GM19455 (cell line): ENCODE results near the gene FAM53B.

ENCODE experiments used
- ATAC-seq: cut with Tn5 transposase; IDR thresholded peaks from one replicate; pipeline ENCODE4 v1.9.1; 2021; ENCODE audit not compliant: unreplicated experiment

FAM53B gene

DNA sequence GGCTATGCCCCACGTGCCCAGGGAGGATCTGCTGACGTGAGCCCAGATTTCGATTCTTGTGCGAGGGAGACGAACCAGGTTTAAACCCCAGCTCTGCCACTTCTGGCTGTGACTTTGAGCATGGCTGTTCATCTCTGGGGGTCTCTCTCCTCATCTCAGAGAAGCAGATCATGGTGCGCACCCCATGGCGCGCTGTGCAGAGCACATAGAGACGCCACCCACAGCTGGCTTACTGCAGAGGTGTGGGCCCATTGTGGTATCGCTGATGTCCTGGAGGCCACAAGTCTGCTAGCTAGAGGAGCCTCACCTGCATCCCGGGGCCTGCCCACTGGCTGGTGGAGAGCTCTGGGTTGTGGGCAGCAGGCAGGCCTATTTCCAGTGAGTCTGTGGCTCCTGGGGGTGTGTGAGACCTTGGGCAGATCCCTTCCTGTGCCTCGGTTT is 142.0 kb downstream of the FAM53B start:
- no peak for ATAC-seq

DNA sequence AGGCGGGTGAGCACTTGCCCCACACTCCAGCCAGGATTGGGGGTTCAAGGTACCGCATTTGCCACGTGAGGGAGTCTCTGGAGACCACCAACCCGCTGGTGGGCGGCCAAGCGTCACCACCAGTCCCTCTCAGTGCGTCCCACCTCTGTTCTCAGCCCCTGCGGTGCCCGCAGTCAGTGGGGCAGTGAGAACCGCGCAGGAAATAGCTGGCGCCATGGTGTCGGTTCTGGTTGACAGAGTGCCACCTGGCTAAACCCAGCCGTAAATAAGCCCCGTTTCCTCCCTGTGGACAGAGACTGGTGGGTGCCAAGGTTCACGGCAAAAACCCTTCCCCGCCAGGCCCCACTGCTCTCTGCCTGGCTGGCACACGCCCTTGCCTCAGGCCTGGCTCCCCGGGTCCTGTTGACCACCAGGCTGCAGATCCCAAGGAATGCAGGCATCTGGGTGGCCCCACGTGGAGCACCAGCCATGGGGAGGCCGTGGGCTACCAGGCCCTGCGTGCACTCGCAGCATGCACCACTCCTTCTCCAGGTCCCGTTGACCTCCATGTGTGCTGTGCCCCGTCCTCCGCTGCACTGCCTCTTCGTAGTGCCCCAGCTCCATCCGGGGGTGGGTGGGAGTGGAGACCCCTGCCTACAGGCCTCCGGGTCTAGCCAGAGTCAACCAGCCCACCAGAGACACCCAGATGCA is 142.6 kb downstream of the FAM53B start:
- no peak for ATAC-seq

DNA sequence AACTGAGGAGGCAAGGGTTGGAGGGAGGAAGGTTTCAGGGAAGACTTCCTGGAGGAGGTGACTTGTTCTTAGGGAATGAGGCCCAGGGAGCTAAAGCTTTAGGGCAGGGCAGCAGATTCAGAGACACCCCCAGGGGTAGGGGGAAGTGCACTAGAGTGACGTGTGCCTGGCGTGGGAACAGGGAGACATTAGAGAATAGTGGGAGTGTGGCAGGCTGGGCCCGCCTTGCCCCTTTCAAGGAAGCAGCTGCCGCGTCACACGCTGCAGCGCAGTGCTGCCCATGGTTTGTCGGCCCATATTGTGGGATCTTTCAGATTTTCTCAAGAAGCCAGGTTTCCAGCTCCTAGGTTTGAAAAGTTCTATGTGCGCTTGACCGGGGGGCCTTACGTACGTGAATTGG is 143.2 kb downstream of the FAM53B start:
- no peak for ATAC-seq

DNA sequence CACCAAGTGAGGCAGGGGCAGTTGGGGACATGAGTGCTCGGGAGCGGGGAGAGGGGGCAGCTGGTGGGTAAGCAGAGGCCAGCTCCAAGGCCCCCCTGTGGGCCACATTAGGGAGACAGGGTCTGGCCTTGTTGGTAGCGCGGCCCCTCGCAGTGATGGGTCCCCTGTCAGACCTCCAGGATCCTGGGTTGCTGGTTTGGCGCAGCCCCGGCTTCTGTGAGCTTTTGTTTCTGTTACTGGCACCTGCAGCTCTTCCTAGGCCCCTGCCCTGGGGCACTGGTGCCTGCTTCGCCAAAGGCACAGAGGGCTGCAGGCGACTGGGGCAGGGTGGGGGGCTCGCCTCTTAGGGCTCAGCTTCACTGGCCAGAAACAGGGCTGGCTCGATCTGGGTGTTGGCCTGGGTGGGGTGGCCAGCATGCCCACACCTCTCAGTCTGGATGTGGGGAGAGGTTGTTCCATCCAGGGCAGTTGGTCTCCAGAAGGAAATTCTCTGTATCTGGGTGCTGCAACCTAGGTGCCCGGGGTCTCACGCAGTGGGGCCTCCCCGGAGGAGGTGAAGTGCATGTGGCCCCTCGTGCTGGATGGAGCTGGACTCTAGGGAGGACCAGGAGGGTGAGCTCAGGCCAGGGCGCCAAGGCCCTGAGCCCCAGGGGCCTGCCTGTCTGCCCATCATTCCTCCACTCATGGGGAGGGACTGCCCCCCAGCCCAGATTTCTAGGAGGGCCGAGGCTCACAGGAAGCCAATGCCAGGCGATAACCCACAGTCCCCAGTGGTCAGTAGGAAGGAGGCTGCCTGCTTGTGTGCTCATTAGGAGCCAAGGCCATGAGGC is 143.9 kb downstream of the FAM53B start:
- no peak for ATAC-seq

DNA sequence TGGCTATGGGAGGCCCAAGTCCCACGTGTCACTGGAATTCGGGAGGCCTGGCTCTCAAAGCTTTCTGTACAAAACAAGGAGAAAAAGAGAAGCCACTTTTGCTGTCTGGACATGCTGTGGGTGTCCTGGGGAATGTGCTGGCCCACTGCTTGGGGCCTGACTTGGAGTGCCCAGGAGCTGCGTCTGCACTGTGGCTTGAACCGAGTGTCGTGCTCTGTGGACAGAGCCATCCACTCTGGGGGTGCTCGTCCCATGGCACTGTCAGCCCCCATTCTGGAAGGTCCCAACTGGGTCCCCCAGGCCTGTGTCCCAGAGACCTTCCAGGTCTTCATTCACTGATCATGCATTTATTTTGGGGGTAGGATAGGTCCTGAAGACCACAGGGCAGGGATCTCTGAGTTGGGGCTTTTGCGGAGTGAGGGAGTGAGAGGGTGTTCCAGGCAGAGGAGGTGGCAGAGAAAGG is 144.6 kb downstream of the FAM53B start:
- ATAC-seq: no peak

DNA sequence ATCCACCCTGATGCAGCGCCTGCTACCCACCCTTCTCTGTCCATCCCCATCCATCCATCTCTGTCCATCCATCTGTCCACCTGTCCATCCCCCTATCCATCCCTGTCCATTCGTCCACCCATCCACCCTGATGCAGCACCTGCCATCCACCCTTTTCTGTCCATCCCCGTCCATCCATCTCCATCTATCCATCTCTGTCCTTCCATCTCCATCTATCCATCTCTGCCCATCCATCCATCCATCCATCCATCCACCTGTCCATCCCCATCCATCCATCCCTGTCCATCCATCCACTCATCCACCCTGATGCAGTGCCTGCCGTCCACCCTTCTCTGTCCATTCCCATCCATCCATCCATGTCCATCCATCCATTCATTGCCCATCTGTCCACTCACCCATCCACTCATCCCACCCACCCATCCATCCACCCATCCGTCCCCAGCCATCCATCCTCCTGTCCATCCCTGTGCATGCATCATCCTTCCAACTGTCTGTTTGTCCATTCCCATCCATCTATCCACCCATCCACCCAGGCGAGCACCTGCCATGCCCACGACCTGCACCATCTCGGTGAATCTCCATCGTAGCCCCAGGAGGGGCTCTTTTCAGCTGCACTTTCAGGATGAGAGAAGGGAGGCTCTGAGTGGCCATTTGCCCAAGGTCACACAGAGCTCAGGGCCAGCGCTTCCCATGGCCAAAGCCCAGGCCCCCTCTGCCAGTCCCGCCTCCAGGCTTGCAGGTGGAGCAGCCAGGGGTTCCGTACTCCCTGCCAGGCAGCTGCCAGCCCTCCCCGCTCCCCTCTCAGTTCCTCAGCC is 145.2 kb downstream of the FAM53B start:
- ATAC-seq: no peak

DNA sequence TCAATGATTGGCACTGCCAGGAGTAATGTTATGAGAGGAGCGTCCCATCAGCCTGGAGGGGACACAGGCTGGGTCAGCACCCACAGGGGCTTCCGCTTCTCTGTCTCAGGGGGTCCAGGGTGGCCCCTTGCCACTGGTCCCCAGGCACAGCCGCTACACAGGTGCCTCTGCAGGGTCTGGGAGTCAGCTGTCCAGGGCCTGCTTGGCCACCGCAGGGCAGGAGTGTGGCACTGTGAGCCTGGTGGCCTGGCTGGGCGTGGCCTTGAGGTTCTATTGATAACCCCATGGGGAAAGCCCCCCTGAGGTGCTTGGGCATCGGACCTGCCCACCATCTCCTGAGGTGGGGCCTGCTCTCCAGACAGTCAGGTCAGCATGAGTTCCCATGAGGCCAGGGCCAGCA is 146.0 kb downstream of the FAM53B start:
- ATAC-seq: no peak

DNA sequence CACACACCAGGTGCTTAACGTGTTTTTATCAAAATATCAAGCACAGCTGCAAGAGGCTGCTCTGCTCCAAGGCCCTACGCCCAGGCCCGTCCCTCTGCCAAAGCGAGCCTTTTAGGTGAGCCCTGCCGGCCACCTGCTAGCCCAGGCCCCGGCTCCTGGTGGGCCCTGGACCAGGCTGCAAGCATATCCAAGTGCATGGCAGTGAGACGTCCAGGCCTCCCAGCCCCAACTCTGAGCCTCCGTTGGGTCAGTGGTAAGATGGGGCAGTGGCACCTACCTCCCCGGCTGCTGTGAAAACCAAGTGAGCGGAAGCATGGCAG is 146.4 kb downstream of the FAM53B start:
- no peak for ATAC-seq

DNA sequence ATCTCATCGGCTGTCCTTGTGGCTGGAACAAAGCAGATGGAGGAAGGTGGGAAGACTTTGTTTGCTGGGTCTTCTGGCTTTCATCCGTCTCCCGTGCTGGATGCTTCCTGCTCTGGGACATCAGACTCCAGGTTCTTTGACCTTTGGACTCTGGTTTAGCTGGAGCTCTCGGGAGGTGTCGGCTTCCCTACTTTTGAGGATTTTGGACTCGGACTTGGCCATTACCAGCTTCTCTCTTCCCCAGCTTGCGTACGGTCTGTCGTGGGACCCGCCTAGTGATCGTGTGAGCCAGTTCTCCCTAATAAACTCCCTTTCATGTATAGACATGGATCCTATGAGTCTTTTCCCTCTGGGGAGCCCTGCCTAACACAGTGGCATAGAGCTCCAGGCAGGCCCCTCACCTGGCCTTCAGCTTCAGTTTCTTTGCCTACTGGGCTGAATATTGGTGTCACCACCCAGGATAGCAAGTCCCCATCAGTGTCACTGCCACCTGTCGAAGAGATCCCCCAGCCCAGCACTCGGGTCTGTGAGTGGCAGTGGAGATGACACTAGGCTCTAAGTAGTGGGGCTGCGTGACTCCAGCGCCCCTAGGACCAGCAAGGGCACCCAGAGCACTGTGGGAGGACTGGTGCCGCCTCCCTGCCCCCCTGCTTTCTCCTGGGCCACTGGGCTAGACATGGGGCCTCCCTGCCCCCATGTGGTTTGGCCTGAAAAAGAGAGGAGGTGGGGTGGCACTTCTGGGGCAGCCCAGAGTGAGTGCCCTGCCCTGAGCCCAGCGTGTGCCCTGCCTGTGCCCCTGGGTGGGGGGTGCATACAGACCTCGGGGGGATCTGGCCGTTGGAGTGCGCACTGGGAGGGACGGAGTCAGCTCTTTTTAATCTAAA is 147.0 kb downstream of the FAM53B start:
- no peak for ATAC-seq

DNA sequence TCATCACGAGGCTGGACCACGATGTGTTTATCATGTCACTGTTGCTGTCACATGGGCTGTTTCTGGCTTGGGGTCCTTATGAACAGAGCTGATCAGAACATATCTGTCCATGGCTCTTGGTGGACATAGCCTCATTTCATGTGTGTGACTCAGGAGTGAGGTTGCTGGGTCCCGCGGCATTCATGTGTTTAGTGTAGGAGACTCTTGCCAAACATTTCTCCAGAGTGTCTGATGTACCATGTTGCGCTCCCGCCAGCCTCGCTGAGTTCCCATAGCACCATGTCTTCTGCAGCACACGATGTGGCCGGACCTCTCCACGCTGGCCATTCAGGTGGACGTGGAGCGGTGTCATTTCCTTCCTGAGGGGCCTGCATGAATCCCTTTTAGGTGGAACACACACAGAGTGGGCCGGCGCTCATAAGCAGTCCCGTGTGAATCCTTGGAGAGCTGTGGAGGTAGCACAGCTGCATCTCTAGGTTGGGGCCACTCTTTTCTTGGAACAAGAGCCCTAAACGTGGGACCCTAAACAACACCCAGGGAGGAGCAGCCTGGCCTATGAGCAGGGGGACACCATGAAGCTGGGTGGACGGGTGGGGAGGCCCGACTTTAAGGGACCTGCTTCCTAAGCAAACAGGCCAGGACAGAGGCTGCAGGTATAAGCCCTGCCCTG is 147.9 kb downstream of the FAM53B start:
- ATAC-seq: no peak

DNA sequence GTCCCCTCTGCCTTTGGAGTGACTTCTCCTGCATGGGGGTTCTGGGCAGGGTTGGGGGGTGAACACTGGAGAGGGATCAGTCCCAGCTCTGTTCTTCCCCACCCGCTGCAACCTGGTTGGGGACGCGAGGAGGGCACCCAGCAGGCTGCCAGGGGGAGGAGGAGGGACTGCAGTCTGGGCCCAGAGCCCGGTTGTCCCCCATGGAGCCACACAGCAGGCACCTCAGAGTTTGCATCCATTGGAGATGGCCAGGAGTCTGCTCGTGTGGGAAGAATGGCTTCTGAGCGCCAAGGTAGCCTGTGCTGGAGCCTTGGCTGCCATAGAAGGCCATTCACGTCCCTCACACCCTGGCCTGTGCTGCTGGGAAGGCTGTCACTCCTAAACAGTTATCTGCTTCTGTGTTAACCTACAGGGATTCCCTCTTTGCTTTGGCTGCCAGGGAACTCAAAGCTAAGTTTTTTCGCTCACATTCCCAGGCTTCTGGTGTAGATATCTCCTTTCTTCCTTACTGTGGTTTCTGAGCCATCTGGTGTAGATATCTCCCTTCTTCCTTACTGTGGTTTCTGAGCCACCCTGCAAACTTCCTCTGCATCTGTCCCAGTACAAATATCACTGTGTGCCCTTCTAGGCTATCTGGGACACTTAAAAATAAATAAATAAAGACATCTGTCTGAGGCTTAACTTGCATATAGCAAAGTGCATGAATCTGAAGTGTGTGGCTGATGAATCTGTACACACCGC is 148.9 kb downstream of the FAM53B start:
- no peak for ATAC-seq

DNA sequence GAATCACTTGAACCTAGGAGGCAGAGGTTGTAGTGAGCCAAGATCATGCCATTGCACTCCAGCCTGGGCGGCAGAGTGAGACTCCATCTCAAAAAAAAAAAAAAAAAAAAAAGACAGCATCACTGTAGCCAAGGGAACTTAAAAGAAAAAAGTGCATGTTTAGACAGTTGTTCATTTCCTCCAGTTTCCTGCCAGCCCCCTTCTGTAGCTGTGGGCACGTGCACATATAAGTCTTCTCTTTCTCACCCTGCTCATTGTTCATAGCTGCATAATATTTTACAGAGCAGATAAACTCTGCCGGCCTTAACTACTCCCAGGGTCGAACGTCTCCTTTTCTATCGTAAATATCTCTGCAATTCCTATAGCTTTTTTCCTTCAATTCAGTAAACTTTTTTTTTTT is 149.9 kb downstream of the FAM53B start:
- no peak for ATAC-seq

DNA sequence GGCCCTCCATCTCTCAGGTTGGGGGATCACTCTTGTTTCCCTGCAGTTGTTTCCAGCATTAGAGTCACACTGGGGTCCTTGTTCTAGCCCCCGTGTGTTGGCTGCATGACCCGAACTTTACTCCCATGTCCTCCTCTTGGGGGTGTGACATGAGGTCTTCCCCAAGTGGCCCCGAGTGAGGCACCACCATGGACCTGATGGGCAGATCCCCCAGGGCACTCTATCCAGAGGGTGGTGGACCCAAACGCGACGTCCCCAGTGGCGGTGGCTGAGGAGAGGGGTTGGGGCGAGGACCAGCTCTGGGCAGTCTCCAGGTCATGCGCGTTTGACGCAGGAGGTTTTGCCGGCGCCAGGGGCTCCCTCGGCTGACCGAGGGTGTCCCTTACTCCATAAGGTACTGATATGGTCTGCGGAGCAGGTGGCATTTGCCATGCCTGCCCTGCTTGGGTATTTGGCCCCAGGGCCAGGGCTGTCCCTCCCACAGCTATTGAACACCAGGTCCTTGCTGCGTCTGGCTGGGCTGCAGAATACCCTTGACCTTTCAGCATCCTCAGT is 150.7 kb downstream of the FAM53B start:
- no peak for ATAC-seq

DNA sequence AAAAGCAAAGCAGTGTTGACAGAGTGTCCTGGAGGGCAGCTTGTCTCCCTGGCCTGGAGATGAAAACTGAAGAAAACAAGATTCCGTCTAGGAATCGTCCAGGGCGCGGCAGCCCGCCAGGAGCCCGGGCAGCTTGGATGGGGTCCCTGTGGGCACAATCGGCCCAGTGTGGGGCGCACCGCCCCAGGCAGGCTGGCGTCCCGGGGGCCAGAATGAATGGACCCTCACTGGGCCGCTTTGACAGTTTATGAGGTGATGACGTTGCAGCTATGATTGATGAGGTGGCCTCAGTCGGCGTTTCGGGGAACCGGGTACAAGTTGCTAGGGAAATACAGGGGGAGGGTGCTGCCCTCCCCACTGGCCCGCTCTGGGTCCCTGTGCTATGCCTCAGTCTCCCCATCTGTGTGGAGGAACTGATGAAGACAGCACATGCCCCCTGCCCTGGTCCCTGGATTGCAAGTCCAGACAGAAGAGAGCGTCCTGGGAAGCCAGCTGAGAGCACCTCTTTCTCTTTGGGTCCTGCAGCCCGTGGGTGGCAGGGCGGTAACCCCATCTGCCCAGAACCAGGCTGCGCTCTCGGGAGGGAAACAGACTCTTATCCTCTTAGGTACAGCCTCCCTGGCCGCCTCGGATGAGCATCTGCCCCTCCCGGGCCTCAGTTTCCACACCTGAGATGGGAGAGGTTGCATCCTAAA is 151.3 kb downstream of the FAM53B start:
- no peak for ATAC-seq

DNA sequence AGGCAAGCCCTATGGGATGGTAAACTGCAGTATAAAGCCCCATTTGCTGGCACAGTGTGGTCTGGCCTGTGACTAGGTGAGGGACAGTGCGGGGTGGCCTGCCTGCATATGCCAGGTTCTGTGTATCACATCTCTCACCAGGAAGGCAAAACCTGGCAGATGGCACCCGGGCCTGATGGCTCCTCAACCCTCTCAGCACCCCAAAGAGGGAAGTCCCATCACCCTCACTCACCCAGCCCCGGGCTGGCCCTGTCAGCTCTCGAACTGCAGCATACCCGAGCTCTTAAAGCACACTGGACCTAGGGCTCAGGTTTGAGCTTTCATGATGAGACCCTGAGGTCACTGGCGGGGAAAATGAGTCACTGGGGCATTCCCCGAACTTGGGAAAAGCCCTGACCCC is 152.1 kb downstream of the FAM53B start:
- ATAC-seq: no peak

DNA sequence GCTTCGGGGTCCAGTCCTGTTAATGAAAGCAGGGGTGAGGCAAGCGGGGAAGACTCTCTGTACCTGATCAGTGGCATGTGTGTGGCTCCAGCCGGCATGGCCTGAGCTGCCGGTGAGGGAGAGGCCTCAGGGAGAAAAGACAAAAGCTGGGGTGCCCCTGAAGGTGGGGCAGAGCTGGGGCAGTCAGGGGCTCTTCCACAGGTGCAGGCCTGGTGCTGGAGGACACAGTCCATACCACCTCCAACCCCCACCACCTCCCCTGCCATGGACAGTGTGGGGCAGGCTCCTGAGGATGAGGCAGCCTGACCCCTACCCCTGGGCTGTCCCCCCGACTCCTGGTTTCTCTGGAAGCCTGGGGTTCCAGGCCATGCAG is 153.1 kb downstream of the FAM53B start:
- ATAC-seq: no peak

DNA sequence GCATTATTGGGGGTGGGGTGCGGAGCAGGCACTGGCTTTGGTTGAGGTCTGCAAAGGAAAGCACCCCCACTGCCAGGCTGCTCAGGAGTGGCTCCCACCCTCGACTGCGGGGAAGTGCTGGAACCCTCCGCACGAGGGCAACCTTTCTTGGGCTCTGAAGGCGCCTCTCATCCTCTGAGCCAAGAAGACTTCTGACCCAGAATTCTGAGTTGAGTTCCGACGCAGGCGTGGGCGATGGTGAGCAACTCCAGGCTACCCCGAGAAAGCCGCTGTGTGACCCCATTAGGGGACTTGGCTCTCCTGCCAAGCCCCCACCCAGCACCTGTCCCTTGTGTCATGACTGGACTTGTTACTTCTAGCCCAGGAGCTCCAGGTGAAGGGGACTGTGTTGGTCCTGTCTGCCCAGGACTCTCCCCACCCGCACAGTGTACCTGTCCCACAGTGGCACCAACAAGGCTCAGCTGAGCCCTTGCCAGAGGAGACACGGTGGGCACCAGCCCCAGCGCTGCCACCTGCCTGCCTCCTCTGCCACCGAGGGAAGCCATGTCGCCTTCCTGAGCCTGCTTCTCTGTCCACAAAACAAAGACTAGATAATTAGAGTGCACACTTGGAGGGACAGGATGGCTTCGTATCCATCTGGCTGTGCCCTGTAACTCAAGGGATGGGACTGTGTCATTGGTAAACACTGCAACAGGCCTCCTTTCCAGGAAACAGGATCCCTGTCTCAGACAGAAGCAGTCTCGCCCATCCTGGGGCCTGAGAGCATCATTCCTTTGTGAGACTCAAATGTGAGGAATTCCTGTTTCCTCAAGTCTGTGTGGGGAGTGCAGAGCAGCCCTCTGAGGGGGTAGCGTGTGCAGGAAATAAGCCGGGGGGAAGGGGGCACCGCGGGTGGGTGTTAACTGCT is 153.7 kb downstream of the FAM53B start:
- ATAC-seq: no peak
